Measurements from ENCODE around the gene BANK1.

The BANK1 gene

DNA sequence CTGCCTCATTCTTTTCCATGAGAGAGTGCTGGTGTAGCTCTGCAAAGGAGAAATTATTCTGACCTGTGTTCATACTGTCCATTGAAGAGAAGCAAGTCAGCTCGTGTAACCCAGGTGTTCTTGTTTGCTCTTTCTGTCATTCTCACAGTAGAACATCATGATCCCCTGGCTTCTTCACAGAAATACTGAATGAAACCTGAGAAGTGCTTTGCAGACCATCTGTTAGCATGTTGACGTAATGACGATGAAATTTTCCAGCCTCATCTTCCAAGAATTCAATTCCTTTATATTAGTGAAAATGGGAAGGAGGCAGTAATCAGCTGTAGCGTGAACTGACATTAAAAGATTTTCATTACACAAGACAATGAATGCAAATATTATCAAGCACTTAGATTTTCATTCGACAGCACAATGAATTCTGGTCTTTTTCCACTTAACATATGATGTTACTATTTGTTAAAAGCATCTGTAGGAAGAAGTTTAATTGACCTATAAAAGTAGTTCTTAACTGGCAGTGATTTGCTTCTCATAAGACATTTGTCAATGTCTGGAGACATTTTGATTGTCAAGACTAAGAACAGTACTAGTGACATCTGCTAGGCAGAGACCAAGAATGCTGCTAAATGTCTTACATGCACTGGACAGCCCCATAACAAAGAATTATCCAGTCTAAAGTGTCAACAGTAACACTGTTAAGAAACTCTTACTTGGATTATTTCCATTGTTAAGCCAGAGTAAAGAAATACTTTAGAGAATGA lies 246.3 kb downstream of the BANK1 start:
- no peak for DNase-seq (ENCODE audit: low read depth)

DNA sequence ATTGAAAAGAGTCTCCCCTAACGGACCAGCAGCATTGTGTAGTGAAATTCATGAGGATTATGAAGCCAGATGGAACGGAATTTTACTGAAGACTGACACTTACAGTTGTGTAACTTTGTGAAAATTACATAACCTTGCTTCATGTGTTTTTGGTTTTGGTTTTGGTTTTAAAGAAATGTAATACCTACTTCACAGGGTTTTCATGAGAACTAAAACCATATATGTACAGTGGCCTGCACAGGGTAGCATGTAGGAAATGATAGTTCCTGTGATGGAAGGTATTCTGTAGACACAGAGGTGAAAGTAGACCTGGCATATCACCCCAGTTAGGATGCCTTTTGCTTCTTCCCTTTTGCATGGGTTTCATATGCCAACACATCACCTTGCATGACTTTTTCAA lies 247.0 kb downstream of the BANK1 start:
- no peak for DNase-seq (ENCODE audit: low read depth)

DNA sequence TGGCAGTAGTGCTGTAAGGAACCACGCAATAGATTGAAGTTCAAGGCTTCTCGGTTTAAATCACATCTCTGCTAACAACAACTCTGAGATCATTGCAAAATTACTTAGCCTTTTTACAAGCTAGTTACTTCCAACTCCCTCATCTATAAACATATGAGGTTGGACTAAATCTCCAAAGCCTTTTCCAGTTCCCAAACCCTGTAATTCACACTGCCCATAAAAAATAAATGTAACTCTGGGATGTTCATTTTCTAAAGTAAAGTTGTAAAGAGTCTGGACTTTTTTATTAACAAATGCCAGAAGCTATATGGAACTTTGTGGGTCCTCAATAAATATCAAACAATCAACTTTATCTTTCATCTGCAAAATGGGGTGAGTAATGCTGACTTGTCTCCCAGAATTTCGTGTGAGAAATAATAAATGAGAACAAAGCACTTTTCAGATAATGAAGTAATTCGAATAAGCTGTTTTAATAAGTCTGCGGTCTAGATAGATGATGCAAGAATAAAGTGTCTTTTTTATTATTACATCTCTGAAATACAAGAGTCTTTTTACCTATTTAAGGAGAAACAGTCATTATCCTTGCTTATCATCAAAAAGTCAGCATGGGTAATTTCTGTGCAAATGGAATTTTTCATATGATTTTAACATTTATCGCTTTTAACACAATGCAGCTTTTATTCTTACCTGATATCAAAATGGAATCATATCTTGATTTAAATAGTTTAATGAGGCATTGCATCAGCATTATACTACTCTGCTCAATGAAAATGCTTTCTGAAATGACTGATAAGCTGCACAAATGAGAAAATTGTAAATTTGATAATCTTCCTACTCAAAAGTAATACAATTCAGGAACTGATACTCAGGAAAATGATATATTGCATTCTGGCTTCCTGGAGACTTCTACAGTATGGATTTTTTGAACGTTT lies 252.6 kb downstream of the BANK1 start:
- DNase-seq (ENCODE audit: low read depth), result no peak

DNA sequence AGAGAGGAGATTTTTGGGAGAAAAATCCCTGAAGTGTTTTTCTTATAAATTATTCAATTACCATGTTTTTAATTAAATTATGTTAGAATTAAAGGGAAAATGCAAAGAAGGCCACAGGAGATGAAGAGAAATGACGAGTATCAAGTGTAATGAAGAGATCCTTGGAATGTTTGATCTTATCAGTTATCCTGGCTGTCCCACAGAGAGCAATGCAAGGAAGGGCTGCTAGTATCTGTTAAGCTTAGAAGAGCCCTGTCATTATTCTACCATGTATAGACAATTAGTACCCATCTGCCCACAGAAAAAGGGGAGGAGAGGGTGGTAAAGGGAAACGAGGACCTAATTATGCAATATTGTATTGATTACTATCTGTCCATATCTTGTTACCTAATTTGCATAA lies 257.1 kb downstream of the BANK1 start:
- DNase-seq (ENCODE audit: low read depth), result no peak

DNA sequence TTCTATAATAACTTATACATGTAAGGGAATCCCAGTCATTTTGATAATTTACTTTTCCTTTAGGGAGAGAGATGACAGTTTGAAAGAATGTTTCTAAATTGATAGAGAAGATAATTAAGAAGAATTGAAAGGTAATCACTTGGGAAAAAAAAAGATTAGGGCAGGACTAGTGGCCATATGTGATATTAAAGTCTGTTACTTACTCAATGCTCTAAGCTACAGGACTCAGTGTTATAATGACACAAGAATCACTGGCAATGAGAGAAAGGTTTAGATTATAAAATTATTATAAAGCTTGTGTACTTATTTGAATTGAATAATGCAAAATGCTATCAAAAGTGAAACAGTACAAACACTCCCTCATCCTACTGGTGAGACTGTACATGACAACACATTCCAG lies 265.3 kb downstream of the BANK1 start:
- no peak for DNase-seq (ENCODE audit: low read depth)

DNA sequence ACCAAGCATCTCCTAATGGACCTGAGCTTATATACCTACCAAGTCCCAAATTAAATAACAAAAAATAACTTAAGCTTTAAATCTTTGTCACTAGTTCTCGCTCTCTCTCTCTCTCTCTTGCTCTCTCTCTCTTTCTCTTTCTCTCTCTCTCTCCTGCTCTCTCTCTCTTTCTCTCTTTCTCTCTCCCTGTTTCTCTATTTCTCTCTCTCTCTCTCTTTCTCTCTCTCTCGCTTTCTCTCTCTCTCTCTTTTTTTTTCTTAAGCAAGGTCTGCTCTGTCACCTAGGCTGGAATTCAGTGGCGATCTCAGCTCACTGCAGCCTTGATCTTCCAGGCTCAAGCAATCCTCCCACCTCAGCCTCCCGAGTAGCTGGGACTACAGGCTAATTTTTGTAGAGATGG lies 266.6 kb downstream of the BANK1 start:
- DNase-seq (ENCODE audit: low read depth), result no peak

DNA sequence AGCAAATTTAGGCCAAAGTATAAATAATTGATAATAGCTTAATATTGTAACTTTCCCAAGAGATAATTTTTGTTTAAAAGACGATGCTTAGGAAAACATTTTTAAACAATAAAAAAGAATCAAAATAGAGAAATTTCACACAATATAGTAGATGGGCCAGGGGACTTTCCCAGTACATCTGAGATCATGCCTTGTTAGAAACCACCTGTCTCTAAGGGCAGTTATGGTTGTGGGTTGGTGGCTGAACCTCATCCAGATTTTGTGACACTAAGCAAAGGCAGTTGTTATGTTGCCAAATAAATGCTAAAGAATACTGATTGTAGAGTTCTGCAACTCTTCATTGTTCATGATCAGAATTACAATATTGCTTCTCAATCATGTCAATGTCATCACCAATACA lies 270.6 kb downstream of the BANK1 start:
- no peak for DNase-seq (ENCODE audit: low read depth)

DNA sequence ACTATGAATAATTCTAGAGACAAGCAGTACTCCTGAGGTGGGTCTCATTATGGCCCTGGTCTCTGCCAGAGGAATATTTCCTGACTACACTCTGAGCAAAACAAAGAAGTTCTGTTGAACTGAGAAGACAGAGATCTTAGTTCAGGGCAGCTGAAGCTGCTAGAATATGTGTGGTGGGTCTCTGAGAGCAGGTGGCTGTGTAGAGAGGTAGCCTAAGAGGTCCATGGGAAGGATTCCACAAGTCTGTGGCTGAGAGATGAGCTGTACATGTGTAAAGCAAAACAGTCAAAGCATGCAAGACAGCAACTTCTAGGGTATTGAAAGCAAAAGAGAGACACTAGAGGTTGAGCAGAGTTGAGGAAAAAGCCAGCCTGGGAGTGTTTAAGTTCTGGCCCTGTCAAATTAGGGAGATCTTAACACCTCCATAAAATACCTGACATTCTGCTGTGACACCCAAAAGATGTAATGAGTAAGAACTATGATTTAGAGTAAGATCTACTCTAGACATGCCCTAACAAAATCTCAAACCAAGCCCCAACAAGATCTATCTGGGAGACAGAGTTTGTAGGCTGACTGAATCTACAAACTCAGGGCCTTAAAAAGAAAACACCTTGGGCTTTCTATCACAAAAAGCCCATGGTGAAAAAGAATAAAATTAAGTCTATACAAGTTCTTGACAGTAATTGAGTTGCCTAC lies 274.4 kb downstream of the BANK1 start:
- DNase-seq (ENCODE audit: low read depth), result no peak

DNA sequence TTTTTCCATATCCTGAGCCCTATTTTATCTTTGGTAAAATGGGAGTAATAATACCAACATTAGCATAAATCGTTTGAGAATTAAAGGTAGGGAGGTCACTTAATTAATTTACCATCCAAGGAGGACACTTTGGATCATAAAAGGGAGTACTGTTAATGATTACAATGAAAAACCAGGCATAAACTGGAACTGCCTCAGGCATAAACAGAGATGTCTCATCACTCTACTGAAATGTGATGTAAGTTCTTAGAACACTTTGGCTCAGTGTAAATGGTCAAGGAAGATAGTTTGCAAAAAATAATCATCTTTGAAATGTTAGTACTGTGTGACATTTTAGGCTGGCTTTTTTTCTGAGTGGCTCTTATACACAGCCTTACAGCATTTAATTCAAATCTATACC lies 286.1 kb downstream of the BANK1 start:
- no peak for DNase-seq (ENCODE audit: low read depth)

DNA sequence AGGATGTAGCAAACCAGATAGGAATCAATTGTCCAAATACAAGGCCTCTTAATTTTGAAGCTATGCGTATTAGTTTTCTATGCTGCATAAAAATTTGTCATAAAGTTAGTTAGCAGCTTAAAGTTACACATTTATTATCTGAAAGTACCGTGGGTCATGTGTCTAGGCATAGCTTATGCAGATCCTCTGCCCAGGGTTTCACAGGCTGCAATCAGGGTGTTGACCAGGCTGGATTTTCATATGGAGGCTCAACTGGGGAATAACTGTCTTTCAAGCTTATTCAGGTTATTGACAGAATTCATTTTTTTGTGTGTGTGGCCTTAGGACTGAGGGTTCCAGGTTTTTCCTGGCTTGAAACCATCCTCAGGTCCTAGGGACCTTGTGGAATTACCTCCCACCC lies 289.7 kb downstream of the BANK1 start:
- DNase-seq (ENCODE audit: low read depth), result no peak

DNA sequence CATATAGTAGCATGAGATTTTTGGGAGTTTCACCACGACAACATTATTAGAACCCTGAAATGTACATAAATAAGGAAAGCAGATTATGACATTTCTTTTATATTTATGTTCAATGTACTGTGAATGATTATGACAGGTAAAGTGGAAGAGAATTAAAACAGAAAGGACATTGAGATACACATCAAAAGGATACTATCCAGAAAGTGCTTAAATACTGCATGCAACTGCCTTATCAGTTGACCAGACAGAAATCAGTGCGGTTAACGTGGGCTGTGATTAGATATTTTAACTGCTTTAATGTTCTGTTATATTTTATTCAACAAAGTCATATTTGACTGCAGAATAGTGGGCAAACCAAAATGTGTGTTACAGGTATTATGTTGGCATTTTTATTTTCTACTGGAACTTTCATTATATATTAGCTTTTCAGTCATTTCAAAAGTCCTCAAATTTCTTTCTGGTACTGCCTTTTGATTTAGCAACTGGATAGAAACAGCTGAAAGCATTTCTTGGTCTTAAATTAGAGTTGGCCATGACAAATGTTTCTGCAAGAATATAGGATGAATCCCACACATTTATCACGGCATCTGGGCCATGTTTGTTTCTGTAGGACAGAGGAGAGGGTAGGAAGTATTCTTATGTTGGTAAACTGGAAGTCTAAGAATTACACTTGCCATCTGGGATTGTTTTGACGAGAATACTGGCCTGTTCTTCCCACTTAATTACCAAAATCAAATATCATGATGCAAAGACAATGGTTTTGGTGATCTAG lies 299.5 kb downstream of the BANK1 start:
- no peak for DNase-seq (ENCODE audit: low read depth)

DNA sequence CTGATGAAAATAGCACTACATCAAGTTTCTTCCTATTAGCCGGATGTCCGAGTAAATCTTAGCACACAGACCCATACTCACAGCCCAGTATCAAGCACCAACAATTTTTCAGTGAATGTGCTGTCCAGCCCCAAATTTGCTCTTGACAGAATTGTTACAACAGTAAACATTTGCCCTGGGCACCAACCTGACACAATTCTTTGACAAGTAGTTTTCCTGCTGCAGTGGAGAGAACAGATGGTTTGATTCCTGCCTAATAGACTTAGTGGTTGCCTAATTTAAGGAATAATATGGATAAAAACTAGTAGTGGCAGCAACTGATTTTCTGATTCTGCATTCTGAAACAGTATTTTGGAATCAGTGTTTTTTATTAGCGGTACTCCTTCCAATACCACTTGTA lies 301.1 kb downstream of the BANK1 start:
- DNase-seq (ENCODE audit: low read depth), result no peak

DNA sequence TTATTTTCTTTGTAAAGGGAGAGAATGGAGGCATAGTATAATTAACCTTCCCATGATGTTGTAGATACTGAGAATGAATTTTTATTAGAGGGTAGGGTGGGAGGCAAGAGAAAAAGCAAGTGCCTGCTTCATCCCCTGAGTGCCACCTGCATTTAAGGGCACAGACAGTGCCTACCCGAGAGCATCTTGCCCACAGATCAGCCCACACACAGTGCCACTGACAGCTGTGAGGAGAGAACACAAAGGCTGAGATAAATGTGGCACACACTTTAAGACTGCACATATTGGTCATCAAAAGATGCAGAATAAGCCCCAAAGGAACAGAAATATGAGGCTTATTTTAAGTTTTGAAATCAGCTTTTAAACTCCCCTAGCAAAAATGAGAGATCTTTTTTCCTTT lies 304.0 kb downstream of the BANK1 start:
- DNase-seq (ENCODE audit: low read depth), result no peak

DNA sequence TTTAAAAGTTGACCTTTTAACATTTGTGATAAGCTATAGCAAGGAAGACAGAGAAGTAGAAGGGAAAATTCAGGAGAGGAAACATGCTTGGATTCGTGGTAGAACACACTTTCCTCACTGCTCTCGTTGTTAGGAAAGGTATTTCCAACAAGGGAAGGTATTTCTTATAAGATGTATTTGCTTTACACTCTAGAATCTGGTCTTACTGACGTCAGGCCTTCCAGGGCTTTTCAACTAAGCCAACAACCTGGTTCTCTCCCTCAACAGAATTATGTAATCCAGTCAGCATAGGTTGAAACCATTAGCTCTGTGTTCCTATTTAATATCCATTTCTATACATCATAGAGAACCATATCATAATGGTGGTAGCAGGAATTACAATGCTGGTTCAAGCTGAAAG lies 312.8 kb downstream of the BANK1 start:
- DNase-seq (ENCODE audit: low read depth), result no peak

DNA sequence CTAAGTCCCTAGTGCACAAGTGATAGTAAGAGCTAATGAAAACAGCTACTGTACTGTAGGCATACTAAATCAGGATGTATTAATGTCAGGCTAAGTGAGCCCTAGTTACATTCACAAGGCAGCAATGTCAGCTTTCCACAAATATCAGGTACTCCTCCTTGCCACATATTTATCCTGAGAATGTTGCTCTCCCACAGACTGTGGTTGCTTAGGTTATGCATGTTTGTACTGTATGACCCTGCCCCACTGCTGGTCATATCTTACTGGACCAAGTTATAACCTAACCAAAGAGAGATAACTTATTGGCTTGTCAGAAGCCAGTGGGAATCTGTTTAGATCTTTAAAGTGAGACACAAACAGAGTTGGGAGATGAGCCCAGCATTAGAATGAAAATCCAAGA lies 313.7 kb downstream of the BANK1 start:
- DNase-seq (ENCODE audit: low read depth), result no peak

DNA sequence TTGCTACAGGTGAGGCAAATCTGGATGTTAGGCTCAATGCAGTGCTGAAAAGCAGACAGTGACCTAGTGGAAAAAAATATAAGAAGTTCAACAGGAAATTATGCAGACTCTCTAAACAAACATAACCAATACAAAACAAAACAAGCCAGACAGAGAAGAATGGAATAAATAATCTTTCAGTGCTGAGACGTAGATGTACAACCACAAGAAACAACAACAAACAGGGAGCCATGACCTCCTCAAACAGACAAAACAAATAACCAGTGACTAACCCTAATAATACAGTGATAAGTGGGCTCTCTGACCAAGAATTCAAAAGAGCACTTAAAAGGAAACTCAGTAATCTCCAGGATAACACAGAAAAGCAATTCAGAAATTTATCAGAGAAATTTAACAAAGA lies 315.5 kb downstream of the BANK1 start:
- DNase-seq (ENCODE audit: low read depth), result no peak

DNA sequence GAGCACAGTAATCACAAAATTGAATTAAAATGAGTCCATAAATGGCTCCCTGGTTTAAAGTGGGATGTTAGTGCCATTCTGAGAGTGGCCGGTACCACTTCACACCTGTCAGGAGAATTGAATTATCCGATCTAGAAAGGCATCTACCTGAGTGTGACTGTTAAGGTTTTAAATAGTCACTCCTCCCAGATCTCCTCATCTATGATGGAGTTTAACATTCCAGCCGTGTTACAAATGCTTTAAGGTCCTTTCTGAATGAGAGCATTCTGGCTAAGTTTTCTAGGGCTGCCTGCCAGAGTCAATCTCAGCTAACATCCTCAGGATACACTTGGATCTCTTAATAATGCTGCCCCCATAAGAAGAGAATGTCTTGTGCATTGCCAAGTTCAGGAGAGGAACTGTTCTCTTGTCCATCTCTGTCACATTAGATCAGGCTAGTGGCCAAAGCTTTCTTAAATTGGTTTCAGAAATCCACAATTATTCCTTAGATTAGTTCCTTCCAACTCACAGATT lies 323.6 kb downstream of the BANK1 start:
- no peak for DNase-seq (ENCODE audit: low read depth)

DNA sequence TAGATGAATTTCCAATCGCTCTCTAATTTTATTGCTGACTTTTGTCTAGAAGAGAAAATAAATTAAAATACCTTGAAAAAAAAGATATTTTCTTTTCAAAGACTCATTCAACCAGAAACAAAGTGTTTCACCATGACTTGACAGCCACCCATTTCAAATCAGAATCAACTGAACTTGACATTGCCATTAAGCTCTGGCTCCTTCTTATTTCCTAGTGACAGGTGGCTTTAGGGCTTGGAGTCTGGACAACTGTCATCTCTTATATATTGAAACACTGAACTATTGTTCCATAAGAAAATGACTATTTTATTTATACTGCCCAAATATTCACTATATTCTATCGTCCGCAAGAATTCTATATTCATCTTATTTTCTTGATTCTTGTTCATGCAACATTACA lies 325.6 kb downstream of the BANK1 start:
- DNase-seq (ENCODE audit: low read depth), result no peak

DNA sequence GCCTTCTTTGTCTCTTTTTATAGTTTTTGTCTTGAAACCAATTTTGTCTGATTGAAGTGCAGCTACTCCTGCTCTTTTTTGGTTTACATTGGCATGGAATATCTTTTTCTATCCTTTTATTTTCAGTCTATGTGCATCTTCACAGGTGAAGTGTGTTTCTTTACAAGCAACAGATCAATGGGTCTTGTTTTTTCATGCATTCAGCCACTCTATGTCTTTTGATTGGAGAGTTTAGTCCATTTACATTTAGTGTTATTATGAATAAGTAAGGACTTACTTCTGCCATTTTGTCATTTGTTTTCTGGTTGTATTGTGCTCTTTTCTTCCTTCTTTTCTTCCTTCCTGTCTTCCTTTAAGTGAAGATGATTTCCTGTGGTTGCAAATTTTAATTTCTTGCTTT lies 330.3 kb downstream of the BANK1 start:
- DNase-seq (ENCODE audit: low read depth), result no peak

All from stimulated activated CD8-positive, alpha-beta memory T cell treated with anti-CD3 and anti-CD28 coated beads, Interleukin-4, amount 100 ng/mL, for 24 hours (primary cell).